ENCODE results near the gene TBC1D8.

GRCh38 chr2:101114815-101115214 lies 36.4 kb downstream of the TBC1D8 start:
- TF ChIP-seq CTCF (IDR thresholded peaks at IDR 0.05; ENCODE audit: low read depth, low read length), result no peak
- no peak for TF ChIP-seq POLR2A (IDR thresholded peaks at IDR 0.05; ENCODE audit: extremely low read depth, insufficient read length)

Measured in NB4 (cell line).